Hematopoietic multipotent progenitor cell treated with erythropoietin and hydrocortisone succinate and interleukin-3 and kit ligand, for 6 days (in vitro differentiated cells): ENCODE measurements around the gene MFNG.
"Not testable (repeated sequence)": the region's sequence is repeated elsewhere in the genome, so short reads cannot be mapped to it uniquely, and the experiment has no call there.

Experiments
- DNase-seq: peaks from one replicate; pipeline ENCODE4 v3.0.0-alpha.2; 2015

MFNG gene

GRCh38 chr22:37472418-37473006 lies 13.7 kb downstream of the MFNG start:
- peak; percentile 66 for DNase-seq

GRCh38 chr22:37471727-37472417 lies 14.3 kb downstream of the MFNG start:
- DNase-seq: no peak

- DNase-seq: no peak
These were observed 16.1 kb downstream of the MFNG start for GRCh38 chr22:37470087-37470445.

DNA sequence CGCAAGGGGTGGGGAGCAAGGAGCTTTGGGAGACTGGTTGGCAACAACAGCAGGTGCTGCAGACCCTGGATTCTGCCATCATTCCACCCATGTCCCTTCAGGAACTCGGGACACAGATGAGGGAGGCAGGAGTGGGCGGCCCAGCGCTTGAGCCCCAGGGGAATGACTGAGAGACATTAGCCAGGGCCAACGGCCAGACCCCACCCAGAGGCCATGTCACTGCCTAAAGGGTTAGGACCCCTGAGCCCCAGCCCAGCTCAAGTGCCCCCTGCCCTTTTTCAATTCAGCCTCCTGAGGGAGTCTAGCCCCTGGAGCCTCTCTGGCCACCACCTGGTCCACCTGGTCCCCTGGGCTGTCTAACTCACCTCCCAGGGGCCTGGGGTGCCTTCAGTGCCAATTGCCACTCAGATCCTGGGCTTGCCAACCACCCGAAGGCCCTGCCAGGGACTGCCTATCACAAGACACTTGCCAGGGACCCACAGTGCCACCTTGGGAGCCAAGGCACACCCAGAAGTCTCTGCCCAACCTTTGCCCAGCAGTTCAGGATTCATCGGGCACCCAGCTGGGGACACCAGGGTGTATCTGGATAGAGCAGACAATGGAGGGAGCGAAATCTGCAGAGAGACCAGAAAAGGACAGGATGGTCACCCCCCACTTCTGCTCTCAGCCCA lies 16.6 kb downstream of the MFNG start:
- DNase-seq: no peak

- not testable (repeated sequence) for DNase-seq
These were observed 17.9 kb downstream of the MFNG start for GRCh38 chr22:37468201-37468695.

DNA sequence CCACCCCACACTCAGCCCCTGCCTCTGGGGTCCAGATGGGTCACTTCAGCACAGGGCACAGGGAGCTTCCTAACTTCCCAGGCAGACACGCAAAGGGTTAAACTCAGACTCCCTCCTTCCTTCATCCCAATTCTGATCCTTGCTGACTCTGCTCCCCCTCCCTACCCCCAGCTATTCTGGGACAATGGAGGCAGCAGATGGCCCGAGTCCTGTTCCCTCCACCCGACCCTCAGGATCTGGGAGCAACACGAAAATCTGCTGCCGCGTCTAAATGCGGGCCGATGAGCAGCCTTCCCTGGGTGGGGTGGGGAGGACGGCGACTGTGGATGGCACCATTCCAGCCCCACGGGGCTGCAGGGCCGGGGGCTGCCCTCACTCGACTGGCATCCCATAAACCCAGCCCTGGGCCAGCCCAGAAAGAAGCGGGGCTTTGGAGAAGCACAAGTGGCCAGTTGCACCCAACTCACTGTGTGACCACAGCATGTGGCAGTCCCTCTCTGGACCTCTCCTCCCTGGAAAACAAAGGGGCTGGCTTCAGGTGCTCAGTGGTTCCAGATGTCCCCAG lies 18.7 kb downstream of the MFNG start:
- no peak for DNase-seq

GRCh38 chr22:37464181-37464580 lies 22.0 kb downstream of the MFNG start:
- no peak for DNase-seq

- peak; percentile 79 for DNase-seq
These were observed 23.2 kb downstream of the MFNG start for GRCh38 chr22:37462983-37463382.

- no peak for DNase-seq
These were observed 23.7 kb downstream of the MFNG start for GRCh38 chr22:37462436-37462835.

GRCh38 chr22:37461961-37462360 lies 24.2 kb downstream of the MFNG start:
- no peak for DNase-seq

- DNase-seq: no peak
These were observed 25.5 kb downstream of the MFNG start for GRCh38 chr22:37460684-37461083.

- no peak for DNase-seq
These were observed 27.0 kb downstream of the MFNG start for GRCh38 chr22:37459206-37459605.

DNA sequence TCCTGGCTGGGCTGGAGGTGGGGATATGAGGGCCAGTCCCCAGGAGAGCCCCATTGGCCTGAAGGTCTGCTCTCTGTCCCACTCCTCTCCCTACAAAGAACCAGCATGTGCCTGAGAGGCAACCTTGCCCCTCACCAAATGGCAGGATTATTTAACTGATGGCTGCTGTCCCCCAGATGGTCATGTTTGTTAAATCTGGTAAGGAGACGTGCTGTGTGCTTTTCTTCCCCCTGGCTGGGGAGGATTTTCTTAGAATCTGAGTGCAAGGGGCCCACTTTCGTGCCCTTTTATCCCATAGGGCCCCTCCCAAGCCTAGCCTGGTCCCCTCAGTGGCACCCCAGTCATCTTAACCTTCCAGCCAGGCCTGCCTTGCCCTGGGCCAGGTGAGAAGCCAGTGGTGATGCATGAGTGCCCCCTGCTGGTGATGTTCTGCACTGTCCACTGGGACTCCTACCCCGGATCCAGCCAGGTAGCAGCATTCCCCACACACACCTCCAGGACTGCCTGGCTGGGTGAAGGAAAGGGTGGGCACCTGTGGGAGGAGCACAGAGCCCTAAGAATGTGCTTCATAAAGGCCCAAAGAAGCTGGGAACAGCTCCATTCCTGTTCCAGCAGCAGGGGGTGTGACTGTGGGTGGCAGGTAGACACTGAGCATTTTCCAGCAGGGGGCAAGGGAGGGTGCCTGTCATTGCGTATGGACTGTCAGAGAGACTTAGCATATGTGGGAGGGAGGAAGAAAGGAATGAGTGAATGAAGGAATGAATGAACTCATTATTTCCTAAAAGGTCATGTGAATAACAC lies 28.9 kb downstream of the MFNG start:
- DNase-seq: peak; percentile 86

DNA sequence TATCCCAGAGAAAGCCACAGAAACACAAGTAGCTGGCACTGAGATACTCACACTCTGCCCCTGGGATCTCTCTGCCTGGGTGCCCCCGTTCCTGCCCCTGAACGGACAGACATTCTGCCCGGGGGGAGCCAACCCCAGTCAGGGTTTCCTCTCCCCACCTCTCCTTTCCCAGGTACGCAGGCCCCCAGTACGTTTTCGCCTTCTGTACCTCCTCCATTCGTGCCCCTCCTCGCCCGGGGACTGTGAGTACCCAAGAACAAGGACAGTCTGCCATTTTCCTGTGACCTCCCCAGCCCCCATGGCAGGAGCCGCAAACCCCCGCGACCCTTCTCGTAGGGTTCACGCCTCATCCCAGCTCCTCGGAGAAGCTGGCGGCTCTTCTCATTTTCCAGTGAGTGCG lies 29.8 kb downstream of the MFNG start:
- DNase-seq: no peak

DNA sequence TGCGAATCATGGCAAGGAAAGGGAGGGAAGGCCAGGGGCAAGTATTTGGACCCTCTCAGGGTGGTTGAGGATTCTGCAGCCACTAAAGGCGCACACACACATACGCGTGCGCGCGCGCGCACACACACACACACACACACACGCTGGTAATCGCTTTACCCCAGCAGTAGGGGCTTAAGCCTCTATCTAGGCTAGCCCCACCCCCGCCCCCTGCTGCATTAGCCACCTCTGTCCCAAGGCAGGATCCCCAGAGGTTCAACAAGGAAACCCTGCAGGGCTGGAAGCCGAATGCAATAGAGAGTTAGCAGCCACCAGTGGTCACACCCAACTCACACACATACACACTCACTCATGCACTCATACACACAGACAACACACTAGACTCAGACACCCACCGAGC lies 30.3 kb downstream of the MFNG start:
- DNase-seq: no peak

GRCh38 chr22:37454857-37455686 lies 31.1 kb downstream of the MFNG start:
- peak; percentile 79 for DNase-seq

- no peak for DNase-seq
These were observed 32.5 kb downstream of the MFNG start for GRCh38 chr22:37453696-37454095.

DNA sequence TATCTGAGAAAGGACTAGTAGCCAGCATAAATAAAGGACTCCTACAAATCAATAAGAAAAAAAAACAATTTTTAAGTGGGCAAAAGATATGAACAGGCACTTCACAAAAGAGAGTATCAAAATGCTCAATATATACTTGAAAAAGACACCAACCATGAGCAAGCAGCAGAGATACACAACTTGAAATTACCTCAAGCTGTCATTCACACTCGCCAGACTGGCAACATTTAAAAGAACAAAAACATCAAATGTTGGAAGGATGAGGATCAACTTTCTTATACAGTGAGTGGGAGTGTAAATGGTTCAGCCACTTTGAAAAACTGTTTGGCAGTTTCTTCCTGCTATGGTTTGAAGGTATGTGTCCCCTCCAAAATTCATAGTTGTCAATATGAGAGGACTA lies 35.0 kb downstream of the MFNG start:
- DNase-seq: no peak

DNA sequence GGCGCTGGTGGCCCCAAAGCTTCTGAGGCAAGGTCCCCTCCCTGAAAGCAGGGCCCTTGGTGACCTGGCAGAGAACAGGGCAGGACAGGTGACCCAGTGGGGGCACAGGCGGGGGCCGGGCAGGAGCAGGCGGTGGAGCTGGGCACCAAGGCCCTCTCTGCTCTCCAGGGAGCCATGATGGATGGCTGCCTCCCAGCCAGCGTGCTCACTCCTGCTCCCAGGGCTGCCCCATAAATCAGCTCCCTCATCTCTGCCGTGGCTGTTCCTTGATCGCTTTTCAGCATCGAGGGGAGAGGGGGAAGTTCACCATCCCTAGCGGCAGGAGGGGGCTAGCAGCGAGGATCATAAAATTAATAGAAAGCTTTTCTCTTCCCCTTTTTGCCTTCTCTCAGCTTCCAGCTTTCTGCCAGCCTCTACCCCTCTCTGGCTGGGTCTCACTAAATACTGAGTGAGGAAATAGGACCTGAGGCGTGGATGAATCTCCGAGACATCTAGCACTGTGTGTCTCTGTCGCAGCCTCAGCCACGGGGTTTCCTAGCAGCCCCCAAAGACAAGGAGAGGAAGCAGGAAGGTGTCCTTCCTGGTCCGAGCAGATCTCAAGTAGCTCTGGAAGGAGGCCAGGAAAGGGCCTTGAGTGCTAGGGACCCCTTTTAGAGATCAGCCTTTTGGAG lies 36.7 kb downstream of the MFNG start:
- no peak for DNase-seq

GRCh38 chr22:37448516-37449127 lies 37.6 kb downstream of the MFNG start:
- DNase-seq: no peak

GRCh38 chr22:37445501-37445900 lies 40.7 kb downstream of the MFNG start:
- DNase-seq: no peak
